HEK293T (cell line): ENCODE measurements around the gene MBD4.

Experiments used
- BHLHE40 ChIP-seq: fragments of 450-650 bp; IDR thresholded peaks from 2 replicates; pipeline ENCODE4 v1.6.1; 2016; ENCODE audit warnings: mild to moderate bottlenecking, moderate library complexity, borderline replicate concordance
- CTBP1 ChIP-seq: fragments of 450-650 bp; IDR thresholded peaks from 2 replicates; pipeline ENCODE4 v1.6.1; 2016; ENCODE audit warnings: borderline replicate concordance
- FOXA1 ChIP-seq: fragments of 450-650 bp; IDR thresholded peaks from 2 replicates; pipeline ENCODE4 v1.6.1; 2016; ENCODE audit warnings: mild to moderate bottlenecking
- FOXK2 ChIP-seq: fragments of 450-650 bp; IDR thresholded peaks from 2 replicates; pipeline ENCODE4 v1.6.1; 2016; ENCODE audit warnings: mild to moderate bottlenecking
- FOXM1 ChIP-seq: fragments of 450-650 bp; IDR thresholded peaks from 2 replicates; pipeline ENCODE4 v1.6.1; 2017; ENCODE audit warnings: mild to moderate bottlenecking, borderline replicate concordance
- NFRKB ChIP-seq: fragments of 450-650 bp; IDR thresholded peaks from 2 replicates; pipeline ENCODE4 v1.6.1; 2016; ENCODE audit warnings: mild to moderate bottlenecking, moderate library complexity
- PKNOX1 ChIP-seq: fragments of 450-650 bp; IDR thresholded peaks from 2 replicates; pipeline ENCODE4 v1.6.1; 2016
- SP1 ChIP-seq: fragments of 450-650 bp; IDR thresholded peaks from 2 replicates; pipeline ENCODE4 v1.6.1; 2017
- SUZ12 ChIP-seq: fragments of 450-650 bp; IDR thresholded peaks from 2 replicates; pipeline ENCODE4 v1.6.1; 2016; ENCODE audit warnings: mild to moderate bottlenecking
- TARDBP ChIP-seq: fragments of 450-650 bp; IDR thresholded peaks from 2 replicates; pipeline ENCODE4 v1.6.1; 2016

- TF ChIP-seq FOXA1 (no peak), TARDBP (no peak), FOXM1 (no peak), NFRKB (no peak), PKNOX1 (no peak), FOXK2 (no peak), SP1 (no peak), SUZ12 (no peak), BHLHE40 (no peak), CTBP1 (no peak)
These were observed 36.1 kb upstream of the MBD4 start for GRCh38 chr3:129475863-129476262.
